Inferior parietal cortex (tissue), 1 donor: ENCODE results near the gene TAS2R38.

Experiments
- DNase-seq: peaks from one replicate; pipeline ENCODE4 v3.0.0-alpha.2; 2016; ENCODE audit errors: extremely low spot score

The TAS2R38 gene

GRCh38 chr7:141976524-141977245 is 3.1 kb upstream of the TAS2R38 start:
- no peak for DNase-seq

- DNase-seq, result peak; percentile 79
Observed at GRCh38 chr7:141975806-141976523, 2.4 kb upstream of the TAS2R38 start.

GRCh38 chr7:141974831-141975230 is 1.3 kb upstream of the TAS2R38 start:
- DNase-seq, result no peak

GRCh38 chr7:141960687-141961422 is 12.7 kb downstream of the TAS2R38 start:
- no peak for DNase-seq

- peak; percentile 3 for DNase-seq
Observed at GRCh38 chr7:141956084-141956483, 17.5 kb downstream of the TAS2R38 start.

GRCh38 chr7:141954334-141954733 is 19.2 kb downstream of the TAS2R38 start:
- DNase-seq, result no peak

GRCh38 chr7:141952461-141952860 is 21.1 kb downstream of the TAS2R38 start:
- no peak for DNase-seq

GRCh38 chr7:141950806-141951205 is 22.8 kb downstream of the TAS2R38 start:
- DNase-seq, result no peak

- no peak for DNase-seq
Observed at GRCh38 chr7:141949911-141950310, 23.7 kb downstream of the TAS2R38 start.

- DNase-seq, result no peak
Observed at GRCh38 chr7:141949451-141949850, 24.1 kb downstream of the TAS2R38 start.

GRCh38 chr7:141949021-141949420 is 24.6 kb downstream of the TAS2R38 start:
- no peak for DNase-seq

GRCh38 chr7:141946796-141947195 is 26.8 kb downstream of the TAS2R38 start, which contains the start of gene CLEC5A:
TSS of gene CLEC5A (minus strand) at chr7:141946974. CDS start at chr7:141946292, 682 bp downstream.
- no peak for DNase-seq

GRCh38 chr7:141945356-141945755 is 28.2 kb downstream of the TAS2R38 start:
- no peak for DNase-seq

- DNase-seq, result no peak
Observed at GRCh38 chr7:141944811-141945210, 28.8 kb downstream of the TAS2R38 start.

GRCh38 chr7:141943846-141944245 is 29.7 kb downstream of the TAS2R38 start:
- DNase-seq, result no peak

- DNase-seq, result no peak
Observed at GRCh38 chr7:141941075-141941474, 32.5 kb downstream of the TAS2R38 start.

- DNase-seq, result no peak
Observed at GRCh38 chr7:141930211-141930610, 43.4 kb downstream of the TAS2R38 start.

GRCh38 chr7:141928845-141929195 is 44.8 kb downstream of the TAS2R38 start:
- DNase-seq, result no peak

- no peak for DNase-seq
Observed at GRCh38 chr7:141928146-141928844, 45.3 kb downstream of the TAS2R38 start.
